Measurements from ENCODE around the gene HEPN1.

DNA sequence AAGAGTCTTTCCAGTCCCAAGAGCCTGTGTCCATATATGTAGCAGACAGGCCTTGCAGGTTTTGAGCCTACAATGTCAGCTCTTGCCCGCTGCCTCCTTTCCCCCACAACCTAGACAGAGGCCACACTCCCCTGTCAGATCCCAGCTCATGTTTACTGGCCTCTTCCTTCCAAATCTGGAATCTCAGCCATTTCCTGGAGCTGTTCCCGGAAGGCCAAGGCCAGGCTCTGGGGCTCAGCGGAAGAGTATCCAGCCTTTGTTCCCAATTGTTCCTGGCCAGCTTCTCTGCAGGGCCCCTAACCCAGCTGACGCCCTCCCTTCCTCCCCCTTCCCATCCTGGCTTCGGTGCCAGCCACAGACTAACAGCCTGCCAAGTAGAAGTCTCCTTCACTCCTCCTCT, 20.3 kb upstream of the HEPN1 start:
- TF ChIP-seq SUZ12 (IDR thresholded peaks at IDR 0.05; ENCODE audit: extremely low read depth, insufficient read depth, insufficient read length) (no peak), ZNF274 (IDR thresholded peaks at IDR 0.05; ENCODE audit: low read depth, low read length) (no peak), YY1 (IDR thresholded peaks at IDR 0.05; ENCODE audit: insufficient read depth, insufficient read length) (no peak)

Measured in NT2/D1 (cell line).